Measurements from ENCODE around the gene PRPS1. TPM values are rescaled to one million over a fixed set of nuclear protein-coding genes. Genes with fewer than 3 reads are reported as not detected.
"Not testable (repeated sequence)": the region's sequence is repeated elsewhere in the genome, so short reads cannot be mapped to it uniquely, and the experiment has no call there.

Gene PRPS1
- total RNA-seq, 2 donors from 2014 or later: 51.6 to 62.7 TPM

- peaks cover 41% of the 10 kb centered on the region for H3K9me3 Mint-ChIP-seq
- H3K27ac Mint-ChIP-seq: no peak overlapping the region
- Histone ChIP-seq H3K9me3 (ENCODE audit: control insufficient read depth, low read length) (no peaks in the 10 kb centered on the region), H3K9ac (ENCODE audit: extremely low read depth, low read length, poor library complexity, severe bottlenecking) (no peak overlapping the region), H3K27ac (ENCODE audit: low read depth, low read length) (no peak overlapping the region), H3K4me3 (ENCODE audit: low read length) (no peak overlapping the region), H3K27me3 (ENCODE audit: control insufficient read depth, insufficient read depth, low read length, poor library complexity, severe bottlenecking) (no peaks in the 10 kb centered on the region), H3K36me3 (ENCODE audit: control insufficient read depth, insufficient read depth, low read length) (no peaks in the 10 kb centered on the region), H3K4me1 (ENCODE audit: control insufficient read depth, insufficient read depth, low read length) (no peaks in the 10 kb centered on the region)
- H3K4me3 Mint-ChIP-seq: no peak overlapping the region
- no peaks in the 10 kb centered on the region for H3K36me3 Mint-ChIP-seq (ENCODE audit: low read depth)
- H3K27me3 Mint-ChIP-seq (ENCODE audit: insufficient read depth): no peaks in the 10 kb centered on the region
- WGBS, 2 experiments (ENCODE audit: insufficient coverage in 1 of 2, insufficient read length in 1 of 2): 75 to 90% methylated on average over 2 to 13 of the region's 13 CpGs
- DNase-seq: no peak
- no peaks in the 10 kb centered on the region for H3K4me1 Mint-ChIP-seq
- TF ChIP-seq CTCF (conservative IDR thresholded peaks at IDR 0.05): no peak
Observed at GRCh38 chrX:107603429-107604159, 24.7 kb upstream of the PRPS1 start.

- not testable (repeated sequence) for H3K27me3 ChIP-seq (ENCODE audit: control insufficient read depth, insufficient read depth, low read length, poor library complexity, severe bottlenecking); H3K27me3 Mint-ChIP-seq (ENCODE audit: insufficient read depth); H3K27ac ChIP-seq (ENCODE audit: low read depth, low read length); H3K36me3 ChIP-seq (ENCODE audit: control insufficient read depth, insufficient read depth, low read length); H3K36me3 Mint-ChIP-seq (ENCODE audit: low read depth); H3K9me3 ChIP-seq (ENCODE audit: control insufficient read depth, low read length); H3K4me1 ChIP-seq (ENCODE audit: control insufficient read depth, insufficient read depth, low read length); H3K4me3 Mint-ChIP-seq; DNase-seq; H3K4me3 ChIP-seq (ENCODE audit: low read length); H3K27ac Mint-ChIP-seq; H3K9ac ChIP-seq (ENCODE audit: extremely low read depth, low read length, poor library complexity, severe bottlenecking); H3K4me1 Mint-ChIP-seq
- H3K9me3 Mint-ChIP-seq: peaks cover 35% of the 10 kb centered on the region
- 94% methylated on average over 5 of the region's 5 CpGs; no CpG with 5 or more reads in 1 of the 2 experiments for WGBS, 2 experiments (ENCODE audit: insufficient coverage in 1 of 2, insufficient read length in 1 of 2)
Observed at GRCh38 chrX:107609061-107609460, 19.2 kb upstream of the PRPS1 start.

- no peak for TF ChIP-seq CTCF (conservative IDR thresholded peaks at IDR 0.05)
- H3K4me3 Mint-ChIP-seq: no peak overlapping the region
- H3K27ac Mint-ChIP-seq: no peak overlapping the region
- Histone ChIP-seq H3K4me1 (ENCODE audit: control insufficient read depth, insufficient read depth, low read length) (no peaks in the 10 kb centered on the region), H3K9ac (ENCODE audit: extremely low read depth, low read length, poor library complexity, severe bottlenecking) (no peak overlapping the region), H3K9me3 (ENCODE audit: control insufficient read depth, low read length) (no peaks in the 10 kb centered on the region), H3K27ac (ENCODE audit: low read depth, low read length) (no peak overlapping the region), H3K4me3 (ENCODE audit: low read length) (no peak overlapping the region), H3K27me3 (ENCODE audit: control insufficient read depth, insufficient read depth, low read length, poor library complexity, severe bottlenecking) (no peaks in the 10 kb centered on the region), H3K36me3 (ENCODE audit: control insufficient read depth, insufficient read depth, low read length) (no peaks in the 10 kb centered on the region)
- no peaks in the 10 kb centered on the region for H3K27me3 Mint-ChIP-seq (ENCODE audit: insufficient read depth)
- peaks cover 39% of the 10 kb centered on the region for H3K9me3 Mint-ChIP-seq
- H3K36me3 Mint-ChIP-seq (ENCODE audit: low read depth): no peaks in the 10 kb centered on the region
- WGBS, 2 experiments (ENCODE audit: insufficient coverage in 1 of 2, insufficient read length in 1 of 2): 72% methylated on average over 2 of the region's 2 CpGs; no CpG with 5 or more reads in 1 of the 2 experiments
- DNase-seq: no peak
- no peaks in the 10 kb centered on the region for H3K4me1 Mint-ChIP-seq
Observed at GRCh38 chrX:107610667-107611066, 17.6 kb upstream of the PRPS1 start.
